Neural progenitor cell (in vitro differentiated cells): ENCODE data around the gene NSUN7.

Experiments used
- EZH2 ChIP-seq: fragments of 200-600 bp; sonication (generic); IDR thresholded peaks from 2 replicates; pipeline ENCODE4 v1.6.1; 2017; ENCODE audit warnings: antibody characterized with exemption, mild to moderate bottlenecking, moderate library complexity
- EZH2phosphoT487 ChIP-seq: fragments of 200-600 bp; sonication (generic); IDR thresholded peaks from 2 replicates; pipeline ENCODE4 v1.6.1; 2017; ENCODE audit warnings: antibody characterized with exemption
- TF ChIP-seq, protein P1 (sequence below): fragments of 200-600 bp; sonication (generic); IDR thresholded peaks from 2 replicates; pipeline ENCODE4 v1.5.1; 2017; ENCODE audit warnings: antibody characterized with exemption, mild to moderate bottlenecking

DNA sequence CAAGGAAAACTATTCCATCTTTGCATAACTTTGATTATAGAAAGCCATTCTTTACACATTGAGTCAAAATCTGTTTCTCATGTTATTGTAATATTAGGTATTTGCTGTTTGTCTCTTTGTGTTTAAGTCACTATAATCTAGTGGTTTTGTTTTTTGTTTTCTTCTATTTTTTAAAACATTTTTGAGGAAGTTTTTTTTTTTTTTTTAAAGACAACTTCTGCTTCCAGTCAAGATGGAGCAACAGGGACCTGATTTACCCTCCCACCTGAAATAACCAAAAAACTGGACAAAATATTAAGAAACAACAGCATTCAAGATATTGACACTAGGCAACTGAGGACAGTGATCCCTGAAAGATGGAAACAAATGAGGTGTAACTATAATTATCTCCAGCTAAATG is 18.4 kb upstream of the NSUN7 start:
- TF ChIP-seq, protein P1, sequence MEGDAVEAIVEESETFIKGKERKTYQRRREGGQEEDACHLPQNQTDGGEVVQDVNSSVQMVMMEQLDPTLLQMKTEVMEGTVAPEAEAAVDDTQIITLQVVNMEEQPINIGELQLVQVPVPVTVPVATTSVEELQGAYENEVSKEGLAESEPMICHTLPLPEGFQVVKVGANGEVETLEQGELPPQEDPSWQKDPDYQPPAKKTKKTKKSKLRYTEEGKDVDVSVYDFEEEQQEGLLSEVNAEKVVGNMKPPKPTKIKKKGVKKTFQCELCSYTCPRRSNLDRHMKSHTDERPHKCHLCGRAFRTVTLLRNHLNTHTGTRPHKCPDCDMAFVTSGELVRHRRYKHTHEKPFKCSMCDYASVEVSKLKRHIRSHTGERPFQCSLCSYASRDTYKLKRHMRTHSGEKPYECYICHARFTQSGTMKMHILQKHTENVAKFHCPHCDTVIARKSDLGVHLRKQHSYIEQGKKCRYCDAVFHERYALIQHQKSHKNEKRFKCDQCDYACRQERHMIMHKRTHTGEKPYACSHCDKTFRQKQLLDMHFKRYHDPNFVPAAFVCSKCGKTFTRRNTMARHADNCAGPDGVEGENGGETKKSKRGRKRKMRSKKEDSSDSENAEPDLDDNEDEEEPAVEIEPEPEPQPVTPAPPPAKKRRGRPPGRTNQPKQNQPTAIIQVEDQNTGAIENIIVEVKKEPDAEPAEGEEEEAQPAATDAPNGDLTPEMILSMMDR, result no peak
- TF ChIP-seq EZH2 (no peak), EZH2phosphoT487 (no peak)
